Spinal cord (tissue), 10 donors: Measurements from ENCODE around the gene BTG1. TPM values are rescaled to one million over a fixed set of nuclear protein-coding genes. Genes with fewer than 3 reads are reported as not detected.

Source experiments
- DNase-seq, 6 donors: peaks; one replicate each; pipeline versions ENCODE4 v3.0.0 to v3.0.0-alpha.2; 2013 to 2015; ENCODE audit warnings: low spot score in 6 of 6, low read depth in 4 of 6
- H3K27ac ChIP-seq: one replicate; pipeline ENCODE4 v1.5.1; 2013; ENCODE audit warnings: low read depth, low read length, control low read depth
- H3K27me3 ChIP-seq: one replicate; pipeline ENCODE4 v1.6.1; 2013; ENCODE audit warnings: low read length; ENCODE audit not compliant: control insufficient read depth, insufficient read depth
- H3K36me3 ChIP-seq: one replicate; pipeline ENCODE4 v1.6.1; 2013; ENCODE audit warnings: low read length; ENCODE audit not compliant: control insufficient read depth, insufficient read depth
- H3K4me1 ChIP-seq: one replicate; pipeline ENCODE4 v1.6.1; 2013; ENCODE audit warnings: low read length; ENCODE audit not compliant: control insufficient read depth, insufficient read depth
- H3K4me3 ChIP-seq: one replicate; pipeline ENCODE4 v1.5.1; 2013; ENCODE audit warnings: low read depth, low read length, control low read depth
- H3K9me3 ChIP-seq: one replicate; pipeline ENCODE4 v1.6.1; 2013; ENCODE audit warnings: low read length; ENCODE audit not compliant: control insufficient read depth, insufficient read depth
- WGBS: methylation state at CpG from one replicate; pipeline ENCODE4 v1.1.5; 2013; ENCODE audit warnings: missing lambda C conversion rate; ENCODE audit not compliant: insufficient coverage; 5-methylcytosine and 5-hydroxymethylcytosine counted together
- polyA plus RNA-seq, 2 donors: library from polyadenylated mRNA; unstranded; fragments of 120-200 nt; gene quantifications; one replicate each; pipeline ENCODE4 v1.2.1, GENCODE V29; 2013; ENCODE audit not compliant: insufficient read length in 2 of 2
- total RNA-seq, 2 donors: library from RNA; depleted of rRNA in 1 of 2; stranded (reverse); fragments of 120-200 nt in 1 of 2; fragments of >200 nt in 1 of 2; gene quantifications; one replicate each; pipeline versions ENCODE4 v1.2.3 to v1.2.4, GENCODE V29; 2013 to 2014
- donor health status: healthy.

BTG1 gene
- total and polyA plus RNA-seq, 4 donors: 15.5 to 65.9 (median 42.8) TPM

DNA sequence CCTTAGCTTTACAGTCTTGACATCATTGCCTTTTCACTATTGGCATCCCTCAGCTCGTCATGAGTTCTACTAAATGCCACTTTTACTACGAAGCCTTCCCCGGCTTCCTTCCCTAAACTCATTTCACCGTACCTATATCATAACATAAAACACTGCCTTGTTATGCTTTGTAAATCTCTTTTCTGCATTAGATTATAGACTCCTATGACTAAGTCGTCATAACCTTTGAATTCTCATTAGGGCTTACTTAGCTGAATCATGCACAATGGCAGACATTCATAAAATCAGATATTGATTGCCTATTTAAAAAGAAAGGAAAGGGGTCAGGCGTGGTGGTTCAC, 21.0 kb downstream of the BTG1 start:
- H3K4me3 ChIP-seq: no peak overlapping the region
- DNase-seq: no peak
- H3K36me3 ChIP-seq: no peaks in the 10 kb centered on the region
- peaks cover 2% of the 10 kb centered on the region for H3K9me3 ChIP-seq
- peaks cover 2% of the 10 kb centered on the region for H3K4me1 ChIP-seq
- H3K27me3 ChIP-seq: no peaks in the 10 kb centered on the region
- H3K27ac ChIP-seq: no peak overlapping the region
- 93% methylated on average over 3 of the region's 6 CpGs for WGBS

DNA sequence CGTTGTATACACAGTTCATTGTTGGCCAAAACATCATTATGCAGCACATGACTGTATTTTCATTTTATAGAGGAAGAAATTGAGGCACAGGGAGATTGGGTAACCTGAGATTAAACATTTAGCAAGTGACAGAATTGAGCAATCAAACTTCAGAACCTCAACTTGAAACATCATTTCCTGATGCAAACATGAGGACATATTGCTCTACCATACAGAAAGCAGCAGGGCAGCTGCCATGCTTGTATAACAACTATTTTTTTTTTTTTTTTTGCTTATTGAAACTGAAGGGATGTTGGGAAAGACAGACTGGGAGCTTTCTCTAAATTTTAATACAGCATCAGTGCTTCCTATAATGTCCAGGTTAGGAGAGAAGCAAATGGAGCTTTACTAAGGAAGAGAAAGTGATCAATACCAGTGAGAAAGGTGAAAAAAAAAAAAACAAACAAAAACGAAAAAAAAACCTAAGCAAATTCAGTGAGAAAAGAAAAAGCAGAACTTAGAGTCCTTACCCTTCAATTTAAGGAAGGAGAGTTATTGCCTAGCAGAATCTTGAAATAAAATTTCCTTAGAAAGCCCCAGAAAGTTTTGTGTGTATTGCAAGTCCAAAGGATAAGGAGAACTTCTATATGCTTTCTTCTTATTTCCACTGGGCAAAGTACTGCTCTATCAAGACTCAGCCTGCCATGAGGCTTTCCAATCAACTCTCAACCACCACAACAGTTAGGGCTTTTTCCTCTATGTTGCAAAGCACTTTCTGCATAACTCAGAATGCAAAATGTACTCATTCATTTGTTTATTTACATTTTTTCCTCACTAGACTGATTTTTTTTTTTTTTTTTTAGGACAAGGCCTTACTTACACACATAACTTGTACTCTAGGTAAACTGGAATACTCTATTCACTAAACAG, 21.6 kb downstream of the BTG1 start:
- DNase-seq: no peak
- Histone ChIP-seq H3K27me3 (no peaks in the 10 kb centered on the region), H3K4me1 (peaks cover 2% of the 10 kb centered on the region), H3K36me3 (no peaks in the 10 kb centered on the region), H3K4me3 (no peak overlapping the region), H3K27ac (no peak overlapping the region), H3K9me3 (peaks cover 2% of the 10 kb centered on the region)
- WGBS: no CpG with 5 or more reads among the region's 2 CpGs

DNA sequence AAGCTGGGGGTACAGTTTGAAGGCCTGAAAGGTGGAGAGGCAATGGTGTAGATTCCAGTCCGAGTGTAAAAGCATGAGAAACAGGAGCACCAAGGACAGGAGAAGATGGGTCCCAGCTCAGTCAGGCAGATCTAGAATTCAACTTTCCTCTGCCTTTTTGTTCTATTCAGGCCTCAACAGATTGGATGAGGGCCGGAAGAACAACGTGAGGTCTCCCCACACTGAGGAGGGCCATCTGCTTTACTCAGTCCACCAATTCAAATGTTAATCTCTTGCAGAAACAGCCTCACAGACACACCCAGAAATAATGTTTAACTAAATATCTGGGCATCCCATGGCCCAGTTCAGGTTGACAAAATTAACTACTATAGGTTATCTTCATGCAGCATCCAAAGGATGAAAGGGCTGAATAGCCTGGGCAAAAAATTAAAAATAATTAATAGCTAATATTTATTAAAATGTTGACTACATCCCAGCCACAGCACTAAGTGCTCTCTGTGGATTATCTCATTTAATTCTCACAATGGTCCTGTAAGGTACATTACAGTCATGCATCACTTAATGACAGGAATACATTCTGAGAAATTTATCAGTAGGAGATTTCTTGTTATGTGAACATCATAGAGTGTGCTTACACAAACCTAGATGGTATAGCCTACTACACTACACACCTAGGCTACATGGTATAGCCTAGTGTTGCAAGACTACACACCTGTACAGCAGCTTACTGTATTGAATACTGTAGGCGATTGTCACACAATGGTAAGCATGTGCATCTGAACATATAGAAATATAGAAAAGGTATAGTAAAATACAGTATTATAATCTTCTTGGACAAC, 22.5 kb downstream of the BTG1 start:
- Histone ChIP-seq H3K4me1 (peaks cover 2% of the 10 kb centered on the region), H3K27me3 (no peaks in the 10 kb centered on the region), H3K4me3 (no peak overlapping the region), H3K9me3 (peaks cover 2% of the 10 kb centered on the region), H3K27ac (no peak overlapping the region), H3K36me3 (no peaks in the 10 kb centered on the region)
- no peak for DNase-seq
- 100% methylated on average over 2 of the region's 4 CpGs for WGBS

DNA sequence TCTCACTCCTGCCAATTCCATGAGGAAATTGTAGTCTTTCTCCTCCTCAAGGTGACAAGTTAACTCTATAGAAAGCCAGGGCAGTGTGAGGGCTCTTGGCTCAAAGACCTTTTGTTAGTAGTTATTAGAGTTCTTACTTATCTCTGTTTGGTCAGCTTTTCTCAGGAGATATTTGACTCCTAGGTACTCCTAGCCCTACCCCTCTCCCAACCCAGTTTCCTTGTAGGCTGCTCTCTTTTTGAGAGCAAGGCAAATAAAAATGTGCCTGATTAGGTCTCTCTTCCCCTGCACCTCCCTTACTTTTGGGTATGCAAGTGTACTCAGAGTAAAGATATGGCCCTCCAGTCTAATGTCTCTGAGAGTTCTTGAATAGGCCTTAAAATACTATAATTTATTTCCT, 23.8 kb downstream of the BTG1 start:
- no peak for DNase-seq
- no peaks in the 10 kb centered on the region for H3K36me3 ChIP-seq

DNA sequence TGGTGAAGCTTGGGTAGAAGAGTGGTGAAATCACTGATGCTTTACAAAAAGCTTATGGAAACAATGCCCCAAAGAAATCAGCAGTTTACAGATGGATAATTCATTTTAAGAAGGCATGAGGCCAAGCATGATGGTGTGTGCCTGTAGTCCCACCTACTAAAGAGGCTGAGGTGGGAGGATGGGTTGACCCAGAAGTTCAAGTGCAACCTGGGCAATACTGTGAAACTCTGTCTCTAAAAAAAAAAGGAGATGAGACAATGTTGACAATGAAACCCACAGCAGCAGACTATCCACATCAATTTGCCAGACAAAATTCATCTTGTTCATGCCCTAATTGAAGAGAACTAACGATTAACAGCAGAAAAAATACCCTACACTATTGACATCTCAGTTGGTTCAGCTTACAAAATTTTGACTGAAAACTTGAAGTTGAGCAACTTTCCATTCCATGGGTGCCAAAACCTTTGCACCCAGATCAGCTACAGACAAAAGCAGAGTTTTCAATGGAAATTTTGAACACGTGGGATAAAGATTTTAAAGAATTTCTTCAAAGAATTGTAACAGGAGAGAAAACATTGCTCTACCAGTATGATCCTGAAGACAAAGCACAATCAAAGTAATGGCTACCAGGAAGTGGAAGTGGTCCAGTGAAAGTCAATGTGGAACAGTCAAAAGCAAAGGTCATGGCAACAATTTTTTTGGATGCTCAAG, 26.7 kb downstream of the BTG1 start:
- no peak for DNase-seq
- Histone ChIP-seq H3K27ac (no peak overlapping the region), H3K4me1 (no peaks in the 10 kb centered on the region), H3K4me3 (no peak overlapping the region), H3K9me3 (peaks cover 2% of the 10 kb centered on the region), H3K27me3 (no peaks in the 10 kb centered on the region), H3K36me3 (no peaks in the 10 kb centered on the region)
- 92% methylated on average over 1 of the region's 2 CpGs for WGBS

More for the DNA sequence above, 23.8 kb downstream of the BTG1 start:
- Histone ChIP-seq H3K27me3 (no peaks in the 10 kb centered on the region), H3K27ac (no peak overlapping the region), H3K4me1 (peaks cover 2% of the 10 kb centered on the region), H3K4me3 (no peak overlapping the region), H3K9me3 (peaks cover 2% of the 10 kb centered on the region)

DNA sequence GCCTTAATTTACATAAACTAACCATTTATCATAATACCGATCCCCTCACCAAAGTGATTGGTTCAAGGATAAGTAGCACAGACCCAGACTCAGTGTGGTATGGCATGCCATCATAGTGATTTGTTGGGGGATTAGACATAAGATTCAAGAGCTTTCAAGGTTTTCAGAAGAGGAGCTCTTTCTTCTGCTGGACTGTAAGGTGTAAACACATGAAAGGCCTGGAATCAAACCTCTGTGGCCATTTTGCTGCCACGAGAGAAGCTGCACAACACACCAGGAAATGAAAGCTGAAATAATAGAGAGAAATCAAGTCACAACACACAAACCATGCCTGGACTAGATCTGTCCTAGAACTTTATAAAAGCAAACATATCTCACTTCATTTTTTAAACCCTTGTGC, 30.8 kb downstream of the BTG1 start:
- H3K4me1 ChIP-seq: no peaks in the 10 kb centered on the region
- WGBS: no CpG with 5 or more reads among the region's 2 CpGs
- no peak overlapping the region for H3K27ac ChIP-seq
- no peak overlapping the region for H3K4me3 ChIP-seq
- H3K36me3 ChIP-seq: no peaks in the 10 kb centered on the region
- no peaks in the 10 kb centered on the region for H3K27me3 ChIP-seq
- no peaks in the 10 kb centered on the region for H3K9me3 ChIP-seq
- no peak for DNase-seq

DNA sequence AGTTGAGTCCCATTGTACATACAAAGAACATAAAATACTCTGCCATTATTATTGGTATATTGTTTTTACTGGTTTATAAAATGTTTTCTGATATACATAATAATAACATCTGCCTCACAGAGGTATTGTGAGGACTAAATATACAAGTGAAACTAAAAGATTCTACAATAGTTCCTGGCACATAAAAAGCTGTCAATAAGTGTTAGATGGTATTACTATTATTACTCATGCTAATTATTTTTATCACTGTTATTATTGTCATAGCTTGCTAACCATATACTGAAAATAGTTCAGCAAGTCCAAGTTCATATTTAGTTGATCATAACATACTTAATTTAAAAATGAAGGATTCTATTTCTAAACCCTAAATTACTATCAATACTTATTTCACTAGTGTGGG, 34.4 kb downstream of the BTG1 start:
- Histone ChIP-seq H3K4me3 (no peak overlapping the region), H3K27ac (no peak overlapping the region), H3K4me1 (peaks cover 20% of the 10 kb centered on the region), H3K27me3 (no peaks in the 10 kb centered on the region), H3K36me3 (no peaks in the 10 kb centered on the region), H3K9me3 (no peaks in the 10 kb centered on the region)
- no peak for DNase-seq

DNA sequence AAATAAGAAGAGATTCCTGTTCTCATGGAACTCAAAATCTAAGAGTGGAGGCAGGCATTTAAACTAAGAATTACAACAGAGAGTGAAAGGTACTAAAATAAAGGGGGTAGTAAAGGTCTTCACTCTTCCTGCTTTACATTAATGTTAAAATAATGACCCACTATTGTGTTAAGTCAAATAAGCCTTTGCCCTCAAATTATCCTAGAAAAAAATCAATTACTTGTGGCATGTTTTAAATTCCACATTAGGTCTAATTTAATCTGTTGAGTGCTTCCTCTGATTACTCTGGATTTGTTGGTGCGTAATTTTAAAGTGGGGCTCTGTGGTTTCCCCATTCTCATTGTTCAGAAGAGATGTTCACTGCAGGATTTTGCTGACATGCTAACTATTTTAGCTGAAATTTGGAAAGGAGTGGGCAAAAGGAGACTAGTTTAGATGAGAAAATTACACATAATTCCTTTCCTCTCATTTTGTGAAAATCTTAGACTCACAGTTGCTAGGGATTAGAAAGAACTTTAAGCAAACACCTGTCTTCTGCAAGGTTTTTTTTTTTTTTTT, 35.5 kb downstream of the BTG1 start:
- Histone ChIP-seq H3K4me3 (no peak overlapping the region), H3K27me3 (no peaks in the 10 kb centered on the region), H3K9me3 (no peaks in the 10 kb centered on the region), H3K27ac (no peak overlapping the region), H3K36me3 (no peaks in the 10 kb centered on the region), H3K4me1 (peaks cover 20% of the 10 kb centered on the region)
- no peak for DNase-seq
- no CpG with 5 or more reads among the region's 1 CpG for WGBS

DNA sequence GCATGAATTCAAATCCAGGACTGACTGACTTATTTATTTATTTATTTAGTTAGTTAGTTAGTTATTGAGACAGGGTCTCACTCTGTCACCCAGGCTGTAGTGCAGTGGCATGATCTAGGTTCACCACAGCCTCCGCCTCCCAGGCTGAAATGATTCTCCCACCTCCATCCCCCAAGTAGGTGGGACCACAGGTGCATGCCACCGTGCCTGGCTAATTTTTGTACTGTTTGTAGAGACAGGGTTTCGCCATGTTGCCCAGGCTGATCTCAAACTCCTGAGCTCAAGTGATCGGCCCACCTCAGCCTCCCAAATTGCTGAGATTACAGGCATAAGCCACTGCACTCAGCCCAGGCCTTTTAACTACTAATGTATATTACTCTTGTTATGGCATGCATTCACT, 36.0 kb downstream of the BTG1 start:
- no peaks in the 10 kb centered on the region for H3K27me3 ChIP-seq
- no peak overlapping the region for H3K27ac ChIP-seq
- H3K4me1 ChIP-seq: peaks cover 20% of the 10 kb centered on the region
- no peak for DNase-seq
- H3K4me3 ChIP-seq: no peak overlapping the region
- no CpG with 5 or more reads among the region's 4 CpGs for WGBS
- H3K9me3 ChIP-seq: no peaks in the 10 kb centered on the region
- no peaks in the 10 kb centered on the region for H3K36me3 ChIP-seq
